HepG2 (cell line): ENCODE results near the gene FAM120AOS. TPM values are rescaled to one million over a fixed set of nuclear protein-coding genes. Genes with fewer than 3 reads are reported as not detected.

Experiments used
- ATAC-seq: fragments of 200-7000 bp; cut with Tn5 transposase; 3 replicates; pipeline ENCODE4 v1.9.1; 2020; ENCODE audit warnings: mild to moderate bottlenecking, moderate library complexity
- BruUV-seq: library from RNA; stranded (reverse); fragments of 400-500 nt; replicated peaks from 2 replicates; lab custom pipeline; 2021; lab: Mats Ljungman, UMichigan
- CTCF ChIA-PET: fragments of 300-600 bp; formaldehyde crosslinking; extraction: SDS; loops from one replicate; lab custom pipeline; 2021; ENCODE audit warnings: low total read pairs, inconsistent platforms, low intra/inter-chr PET ratio; lab: Yijun Ruan, JAX
- POLR2A ChIA-PET: fragments of 350-600 bp; sonication (Branson Sonifier 250); formaldehyde crosslinking; loops from one replicate; lab custom pipeline; 2020; ENCODE audit warnings: antibody characterized with exemption, inconsistent platforms; lab: Yijun Ruan, JAX
- DNase-seq: peaks from one replicate; pipeline ENCODE4 v3.0.0-alpha.2; 2015; ENCODE audit warnings: low spot score
- FAIRE-seq: peaks from 3 replicates; lab custom pipeline; 2011; peaks lifted over from hg19 to GRCh38; lab: Jason Lieb, UNC
- H2AFZ ChIP-seq: one replicate; pipeline ENCODE4 v1.6.1; 2011; ENCODE audit warnings: low read length, inconsistent platforms
- H3K27ac ChIP-seq: fragments of 300-600 bp; 3 replicates; pipeline ENCODE4 v1.8.0; 2011; ENCODE audit warnings: mixed run types, mild to moderate bottlenecking, mixed read lengths, low read length, inconsistent platforms; ENCODE audit not compliant: insufficient read depth; ENCODE audit errors: extremely low read length
- H3K27me3 ChIP-seq, 2 experiments: fragments of 200-600 bp in 1 of 2; 2 replicates in 1 of 2; 3 replicates in 1 of 2; pipeline versions ENCODE4 v1.6.0 to v1.8.0; 2011; ENCODE audit warnings: low read length in 2 of 2, mild to moderate bottlenecking in 2 of 2, moderate library complexity in 2 of 2, inconsistent platforms in 1 of 2; ENCODE audit not compliant: insufficient read depth in 2 of 2, control insufficient read depth in 1 of 2
- H3K36me3 ChIP-seq, 2 experiments: fragments of 200-600 bp in 1 of 2; replicated peaks in 1 of 2; 2 replicates in 1 of 2; 3 replicates in 1 of 2; pipeline versions ENCODE4 v1.5.1 to v1.8.0; 2011; ENCODE audit warnings: low read length in 2 of 2, inconsistent platforms in 1 of 2; ENCODE audit not compliant: insufficient read depth in 2 of 2, control insufficient read depth in 1 of 2
- H3K4me1 ChIP-seq: 2 replicates; pipeline ENCODE4 v1.5.1; 2012; ENCODE audit warnings: low read length, inconsistent platforms; ENCODE audit not compliant: insufficient read depth
- H3K4me2 ChIP-seq: 2 replicates; pipeline ENCODE4 v1.6.0; 2011; ENCODE audit warnings: low read depth, low read length, inconsistent platforms
- H3K4me3 ChIP-seq, 3 experiments: fragments of 200-600 bp in 1 of 3; sonication (generic), shearing (Covaris generic) in 1 of 3; replicated peaks in 1 of 3; 2 replicates each; pipeline ENCODE4 v1.5.1; 2011 to 2016; ENCODE audit warnings: low read length in 3 of 3, inconsistent platforms in 2 of 3, low read depth in 2 of 3, mild to moderate bottlenecking in 2 of 3, control low read depth in 1 of 3, mixed read lengths in 1 of 3; ENCODE audit not compliant: insufficient read depth in 1 of 3
- H3K79me2 ChIP-seq: one replicate; pipeline ENCODE4 v1.6.1; 2011; ENCODE audit warnings: low read length, inconsistent platforms; ENCODE audit not compliant: insufficient read depth
- H3K9ac ChIP-seq: 2 replicates; pipeline ENCODE4 v1.6.0; 2011; ENCODE audit warnings: mild to moderate bottlenecking, low read depth, low read length, inconsistent platforms; ENCODE audit not compliant: insufficient read depth
- H3K9me3 ChIP-seq: 2 replicates; pipeline ENCODE4 v1.5.1; 2012; ENCODE audit warnings: mild to moderate bottlenecking, low read length
- H4K20me1 ChIP-seq: 2 replicates; pipeline ENCODE4 v1.6.0; 2011; ENCODE audit warnings: inconsistent platforms, mild to moderate bottlenecking, low read length, moderate library complexity; ENCODE audit not compliant: insufficient read depth
- MAFK ChIP-seq, 2 experiments: IDR thresholded peaks in 1 of 2; conservative IDR thresholded peaks in 1 of 2; 2 replicates each; pipeline ENCODE4 v1.6.1; 2011; ENCODE audit warnings: improper control_type of control experiment in 2 of 2, low read length in 2 of 2
- ZNF609 ChIP-seq: sonication (generic); formaldehyde crosslinking; IDR thresholded peaks from 2 replicates; pipeline ENCODE4 v1.4.0; 2020; ENCODE audit warnings: mild to moderate bottlenecking, missing genetic modification reagents, borderline replicate concordance
- WGBS: methylation state at CpG from one replicate; pipeline ENCODE4 v1.1.6; 2017; ENCODE audit warnings: low lambda C conversion rate; 5-methylcytosine and 5-hydroxymethylcytosine counted together
- in situ Hi-C: cut with HindIII; loops from 2 replicates; pipeline ENCODE4 v1.10.0; 2017; ENCODE audit warnings: low pct_unique_long_range_greater_than_20kb; ENCODE audit not compliant: extremely low pct_ligation_motif_present
- intact Hi-C: fragments of 100-400 bp; cut with micrococcal nuclease; formaldehyde crosslinking; loops from one replicate; pipeline ENCODE4 v1.10.0; 2022; ENCODE audit not compliant: unreplicated experiment
- polyA plus RNA-seq, 8 experiments: library from polyadenylated mRNA; depleted of rRNA in 3 of 8; stranded (reverse) in 7 of 8; unstranded in 1 of 8; fragments of >200 nt; fragmentation: Illumina TruSeq in 4 of 8; extraction: Trizol in 4 of 8; gene quantifications; 2 replicates each; pipeline versions ENCODE4 v1.2.1 to v1.2.3, GENCODE V29; 2011 to 2016; ENCODE audit warnings: low read depth in 4 of 8, missing spikeins in 1 of 8, mixed read lengths in 1 of 8; ENCODE audit not compliant: insufficient read depth in 1 of 8
- total RNA-seq, 5 experiments: library from RNA; depleted of rRNA; stranded (reverse); fragments of >200 nt; fragmentation: Illumina TruSeq; extraction: Trizol; gene quantifications; 2 replicates each; pipeline ENCODE4 v1.2.3, GENCODE V29; 2016; ENCODE audit warnings: low read depth in 1 of 5

FAM120AOS gene
- total and polyA plus RNA-seq, 2 of the 13 experiments (the other 11 are each of a cell fraction or from before 2014, with no cell fraction given) = 28.2 to 34.6 TPM

- in situ Hi-C loops = no loop called here
- CTCF ChIA-PET = no interaction called here
- POLR2A ChIA-PET = no interaction called here
- Histone ChIP-seq H3K4me3 (no peak overlapping the region), H3K4me2 (no peak overlapping the region)
- WGBS = 75% methylated on average over 5 of the region's 5 CpGs
- 0 out of 4 replicates have a peak, but pooled peaks of 1 of the 2 experiments have one; percentile 12 for TF ChIP-seq MAFK (conservative IDR thresholded peaks at IDR 0.05 in 1 of 2, IDR thresholded peaks at IDR 0.05 in 1 of 2; ENCODE audit: low read length in 2 of 2)
- TF ChIP-seq ZNF609 (CRISPR knock-in tag) = no peak
- TF ChIP-seq, all 625 proteins: peak for 1
- Histone ChIP-seq H3K27me3 (no peaks in the 10 kb centered on the region), H2AFZ (no peak overlapping the region), H3K9me3 (no peaks in the 10 kb centered on the region), H3K27ac (no peak overlapping the region), H3K79me2 (peaks cover 31% of the 10 kb centered on the region), H4K20me1 (no peaks in the 10 kb centered on the region), H3K9ac (no peak overlapping the region), H3K36me3 (peaks cover 31 to 75% of the 10 kb centered on the region in 2 experiments), H3K4me1 (0 out of 2 replicates have a peak, but pooled peaks cover 8% of the 10 kb centered on the region)
- intact Hi-C loops = no loop called here
- BruUV-seq = no TSS peak
- DNase-seq = no peak
- ATAC-seq = no peak
- FAIRE-seq = no peak
These were observed 38.9 kb upstream of the FAM120AOS start for GRCh38 chr9:93492327-93492726.
